Glutamatergic neuron (in vitro differentiated cells): ENCODE data around the gene KRT71. TPM values are rescaled to one million over a fixed set of nuclear protein-coding genes. Genes with fewer than 3 reads are reported as not detected.

Experiments
- DNase-seq: peaks from one replicate; pipeline ENCODE4 v3.0.0; 2022
- H3K27ac Mint-ChIP-seq: one replicate; pipeline ENCODE4 v1.8.0; 2020; ENCODE audit warnings: mild to moderate bottlenecking, mixed read lengths, inconsistent platforms; ENCODE audit not compliant: unreplicated experiment
- H3K27me3 Mint-ChIP-seq: one replicate; pipeline ENCODE4 v1.8.0; 2020; ENCODE audit warnings: mild to moderate bottlenecking, moderate library complexity, mixed read lengths, inconsistent platforms; ENCODE audit not compliant: unreplicated experiment
- H3K36me3 Mint-ChIP-seq: one replicate; pipeline ENCODE4 v1.8.0; 2020; ENCODE audit warnings: mild to moderate bottlenecking, mixed read lengths, inconsistent platforms; ENCODE audit not compliant: unreplicated experiment
- H3K4me1 Mint-ChIP-seq: one replicate; pipeline ENCODE4 v1.8.0; 2020; ENCODE audit warnings: mild to moderate bottlenecking, low read depth, mixed read lengths, inconsistent platforms; ENCODE audit not compliant: unreplicated experiment
- H3K4me3 Mint-ChIP-seq: one replicate; pipeline ENCODE4 v1.8.0; 2020; ENCODE audit warnings: mild to moderate bottlenecking, mixed read lengths, inconsistent platforms; ENCODE audit not compliant: unreplicated experiment
- H3K9me3 Mint-ChIP-seq: one replicate; pipeline ENCODE4 v1.8.0; 2020; ENCODE audit warnings: mild to moderate bottlenecking, moderate library complexity, mixed read lengths, inconsistent platforms; ENCODE audit not compliant: unreplicated experiment
- total RNA-seq: library from RNA; stranded (reverse); fragmentation: NEBNext Ultra II Directional; extraction: Animal tissue kit (Norgen Biotek cat#: 25700); gene quantifications from one replicate; pipeline ENCODE4 v1.2.1, GENCODE V29; 2021; ENCODE audit not compliant: unreplicated experiment
- TF ChIP-seq, protein P1 (sequence below): fragments of 200-600 bp; sonication (generic); IDR thresholded peaks from one replicate; pipeline ENCODE4 v1.5.0; 2021; ENCODE audit not compliant: partially characterized antibody, unreplicated experiment

Gene KRT71
- total RNA-seq, 1 donor from 2014 or later: not detected

DNA sequence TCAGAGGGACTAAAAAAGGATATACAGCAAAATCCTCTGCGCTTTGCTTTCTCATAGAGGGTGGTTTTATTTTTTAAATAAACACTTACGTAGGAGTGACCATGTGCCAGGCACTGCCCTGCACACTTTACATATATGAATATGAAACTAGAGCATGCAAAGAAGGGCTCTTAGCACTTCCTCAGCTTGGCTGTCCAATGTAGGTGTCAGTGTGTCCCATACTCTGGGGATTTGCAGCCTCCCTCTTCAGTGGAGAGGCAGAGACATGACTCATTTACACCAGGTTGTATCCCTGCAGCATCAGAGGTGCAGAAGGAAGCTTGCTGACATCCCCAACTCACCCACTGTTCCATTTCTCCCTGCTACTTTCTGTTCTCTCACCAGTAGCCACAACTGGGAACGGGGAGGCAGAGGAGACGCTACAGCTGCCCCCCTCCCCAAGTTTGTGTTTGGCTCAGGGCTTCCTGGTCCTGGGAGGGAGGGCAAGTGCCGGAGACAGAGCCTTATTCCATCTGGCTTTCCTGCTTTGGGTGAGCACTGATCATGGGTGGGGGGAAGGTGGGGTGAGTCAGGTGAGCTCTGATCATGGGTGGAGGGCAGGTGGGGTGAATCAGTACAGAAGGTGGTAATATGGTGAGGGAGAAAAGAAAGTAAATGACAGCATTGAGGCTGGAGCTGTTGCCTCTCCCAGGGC, 27.9 kb downstream of the KRT71 start:
- Mint-ChIP-seq H3K27ac (no peak overlapping the region), H3K9me3 (no peaks in the 10 kb centered on the region), H3K36me3 (no peaks in the 10 kb centered on the region), H3K4me3 (no peak overlapping the region), H3K4me1 (no peaks in the 10 kb centered on the region), H3K27me3 (peaks cover 1% of the 10 kb centered on the region)
- TF ChIP-seq, protein P1, sequence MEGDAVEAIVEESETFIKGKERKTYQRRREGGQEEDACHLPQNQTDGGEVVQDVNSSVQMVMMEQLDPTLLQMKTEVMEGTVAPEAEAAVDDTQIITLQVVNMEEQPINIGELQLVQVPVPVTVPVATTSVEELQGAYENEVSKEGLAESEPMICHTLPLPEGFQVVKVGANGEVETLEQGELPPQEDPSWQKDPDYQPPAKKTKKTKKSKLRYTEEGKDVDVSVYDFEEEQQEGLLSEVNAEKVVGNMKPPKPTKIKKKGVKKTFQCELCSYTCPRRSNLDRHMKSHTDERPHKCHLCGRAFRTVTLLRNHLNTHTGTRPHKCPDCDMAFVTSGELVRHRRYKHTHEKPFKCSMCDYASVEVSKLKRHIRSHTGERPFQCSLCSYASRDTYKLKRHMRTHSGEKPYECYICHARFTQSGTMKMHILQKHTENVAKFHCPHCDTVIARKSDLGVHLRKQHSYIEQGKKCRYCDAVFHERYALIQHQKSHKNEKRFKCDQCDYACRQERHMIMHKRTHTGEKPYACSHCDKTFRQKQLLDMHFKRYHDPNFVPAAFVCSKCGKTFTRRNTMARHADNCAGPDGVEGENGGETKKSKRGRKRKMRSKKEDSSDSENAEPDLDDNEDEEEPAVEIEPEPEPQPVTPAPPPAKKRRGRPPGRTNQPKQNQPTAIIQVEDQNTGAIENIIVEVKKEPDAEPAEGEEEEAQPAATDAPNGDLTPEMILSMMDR: no peak
- no peak for DNase-seq

- Mint-ChIP-seq H3K4me1 (no peaks in the 10 kb centered on the region), H3K27ac (no peak overlapping the region), H3K4me3 (no peak overlapping the region), H3K9me3 (peaks cover 1% of the 10 kb centered on the region), H3K27me3 (no peaks in the 10 kb centered on the region), H3K36me3 (peaks cover 4% of the 10 kb centered on the region)
- TF ChIP-seq, protein P1: no peak
- no peak for DNase-seq
These were observed 28.6 kb downstream of the KRT71 start for GRCh38 chr12:52524241-52524897.

DNA sequence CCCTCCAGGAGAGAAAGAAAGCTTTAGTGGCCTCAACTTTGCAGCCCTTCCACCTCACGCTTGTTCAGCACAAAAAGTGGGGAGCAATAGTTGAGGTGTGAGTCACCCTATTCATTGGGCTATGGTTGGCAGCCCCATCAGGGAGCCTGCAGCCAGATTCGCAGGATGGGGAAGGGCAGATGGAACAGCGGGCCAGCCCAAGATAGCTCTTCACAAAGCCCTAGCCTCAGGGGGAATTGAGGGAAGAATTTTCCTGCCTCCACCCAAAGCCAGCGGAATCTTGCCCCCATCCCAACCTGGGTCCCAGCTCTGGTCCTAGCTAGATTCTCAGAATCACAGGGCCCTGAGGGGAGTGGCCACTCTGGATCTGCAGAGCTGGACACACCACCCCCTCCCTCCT, 29.1 kb downstream of the KRT71 start:
- Mint-ChIP-seq H3K27ac (no peak overlapping the region), H3K9me3 (peaks cover 3% of the 10 kb centered on the region), H3K27me3 (no peaks in the 10 kb centered on the region), H3K4me1 (no peaks in the 10 kb centered on the region), H3K4me3 (no peak overlapping the region), H3K36me3 (peaks cover 5% of the 10 kb centered on the region)
- TF ChIP-seq, protein P1: no peak
- DNase-seq: no peak

DNA sequence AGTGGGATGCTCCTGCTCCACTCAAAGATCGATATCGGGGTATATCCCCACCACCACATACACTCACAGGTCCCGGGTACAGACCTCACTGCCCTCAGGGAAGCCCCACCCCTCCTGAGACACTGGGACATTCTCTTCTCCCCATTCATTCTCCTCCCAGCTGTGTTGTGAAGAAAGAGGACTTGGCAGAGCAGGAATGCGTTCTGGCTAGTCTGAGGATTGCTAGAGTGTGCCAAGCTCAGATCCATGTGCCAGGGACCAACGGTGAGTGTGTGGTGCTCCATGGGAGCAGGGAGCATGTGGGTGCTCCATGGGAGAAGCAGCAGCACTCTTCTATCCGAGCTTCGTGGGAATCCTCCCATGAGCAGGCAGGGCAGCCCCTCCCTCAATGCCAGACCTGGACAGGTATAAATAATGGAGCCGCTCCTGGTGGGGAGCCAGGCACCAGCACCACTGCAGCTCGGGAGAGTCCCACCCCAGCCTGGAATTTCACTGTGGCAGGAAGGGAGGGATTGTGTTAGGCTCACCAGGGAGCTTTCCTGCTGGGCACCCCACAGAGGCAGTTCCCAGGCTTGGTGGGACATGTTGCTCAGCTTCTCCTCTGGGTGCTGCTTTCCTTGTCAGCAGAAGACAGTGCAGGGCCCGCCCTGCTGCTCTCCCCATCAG, 30.5 kb downstream of the KRT71 start:
- DNase-seq: no peak
- H3K4me3 Mint-ChIP-seq: no peak overlapping the region
- H3K4me1 Mint-ChIP-seq: no peaks in the 10 kb centered on the region
- peaks cover 8% of the 10 kb centered on the region for H3K36me3 Mint-ChIP-seq
- H3K27me3 Mint-ChIP-seq: no peaks in the 10 kb centered on the region
- TF ChIP-seq, protein P1: no peak
- peaks cover 3% of the 10 kb centered on the region for H3K9me3 Mint-ChIP-seq
- H3K27ac Mint-ChIP-seq: no peak overlapping the region
